Epithelial cell of proximal tubule (primary cell): ENCODE results near the gene POU2AF2. TPM values are rescaled to one million over a fixed set of nuclear protein-coding genes. Genes with fewer than 3 reads are reported as not detected.

Experiments
- DNase-seq: peaks from one replicate; pipeline ENCODE4 v3.0.0-alpha.2; 2011; ENCODE audit warnings: low read depth
- H3K4me3 ChIP-seq: 2 replicates; pipeline ENCODE4 v1.5.1; 2011; ENCODE audit warnings: low read depth, mild to moderate bottlenecking, low read length
- CTCF ChIP-seq: conservative IDR thresholded peaks from 2 replicates; pipeline ENCODE4 v1.5.1; 2012; ENCODE audit warnings: low read depth, mild to moderate bottlenecking, low read length
- total RNA-seq: library from RNA; depleted of rRNA; stranded (reverse); fragments of >200 nt; gene quantifications from 2 replicates; pipeline ENCODE4 v1.2.3, GENCODE V29; 2015

The POU2AF2 gene
- total RNA-seq, 1 donor from 2014 or later = not detected

GRCh38 chr11:111301842-111302118 lies 56.3 kb downstream of the POU2AF2 start:
- TF ChIP-seq CTCF = no peak
- no peak for DNase-seq
- H3K4me3 ChIP-seq = no peak overlapping the region

- no peak overlapping the region for H3K4me3 ChIP-seq
- no peak for DNase-seq
- TF ChIP-seq CTCF = no peak
Observed at GRCh38 chr11:111302298-111302697, 56.8 kb downstream of the POU2AF2 start.

GRCh38 chr11:111303461-111303860 lies 57.9 kb downstream of the POU2AF2 start:
- DNase-seq = no peak
- no peak for TF ChIP-seq CTCF

GRCh38 chr11:111305162-111305802 lies 59.8 kb downstream of the POU2AF2 start:
- TF ChIP-seq CTCF = no peak
- no peak for DNase-seq
- H3K4me3 ChIP-seq = no peak overlapping the region

More at GRCh38 chr11:111303461-111303860, 57.9 kb downstream of the POU2AF2 start:
- H3K4me3 ChIP-seq = no peak overlapping the region

GRCh38 chr11:111305876-111306275 lies 60.4 kb downstream of the POU2AF2 start:
- H3K4me3 ChIP-seq = no peak overlapping the region
- DNase-seq = no peak
- TF ChIP-seq CTCF = no peak

GRCh38 chr11:111306321-111306720 lies 60.8 kb downstream of the POU2AF2 start:
- no peak for DNase-seq
- no peak overlapping the region for H3K4me3 ChIP-seq
- TF ChIP-seq CTCF = no peak

- no peak overlapping the region for H3K4me3 ChIP-seq
- no peak for TF ChIP-seq CTCF
- no peak for DNase-seq
Observed at GRCh38 chr11:111307472-111308108, 62.1 kb downstream of the POU2AF2 start.
